NCI-H1694 (cell line): ENCODE results near the gene MTUS2.
A peak's percentile ranks its signal among the peaks of the same experiment; 100 is the strongest.

ENCODE experiments used
- DNase-seq: peaks from one replicate; lab custom pipeline; 2025; lab: John Stamatoyannopoulos, UW

MTUS2 gene

DNA sequence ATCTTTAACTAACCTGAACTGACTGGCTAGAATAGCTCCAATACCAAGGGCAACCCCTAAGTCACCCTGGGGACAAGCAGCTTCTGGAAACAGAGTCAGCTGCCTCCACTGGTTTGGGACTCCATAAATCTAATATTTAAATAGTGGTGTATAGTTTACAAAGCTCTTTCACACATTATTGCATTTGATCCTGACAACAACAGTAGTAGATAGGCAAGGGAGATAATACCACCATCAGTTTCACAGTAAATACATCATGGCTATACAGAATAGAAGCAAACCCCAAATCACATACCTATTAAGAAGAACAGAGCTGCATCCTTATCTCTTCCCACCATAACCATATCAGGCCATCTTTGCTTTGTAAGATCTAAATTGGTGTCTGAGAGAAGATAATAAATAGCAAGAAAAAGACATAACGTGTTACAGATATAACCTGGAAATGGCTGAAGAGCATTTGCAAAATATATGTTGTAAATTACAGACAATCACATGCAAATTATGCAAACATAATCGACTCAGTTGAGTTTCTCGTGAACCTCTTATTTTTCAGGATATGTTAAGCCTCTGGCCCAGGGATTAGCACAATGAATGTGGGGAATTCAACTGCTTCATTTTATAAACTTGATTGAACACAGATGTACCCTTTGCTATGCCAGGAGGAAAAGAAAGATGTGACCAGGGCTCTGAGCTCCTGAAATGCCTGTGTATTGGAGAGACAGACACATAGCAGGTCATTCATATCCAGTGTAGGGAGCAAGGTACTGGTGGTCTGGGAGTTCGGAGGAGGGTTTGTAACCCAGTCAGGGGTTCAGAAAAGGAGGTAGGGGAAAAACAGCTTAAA, 632.9 kb downstream of the MTUS2 start:
- no peak for DNase-seq

DNA sequence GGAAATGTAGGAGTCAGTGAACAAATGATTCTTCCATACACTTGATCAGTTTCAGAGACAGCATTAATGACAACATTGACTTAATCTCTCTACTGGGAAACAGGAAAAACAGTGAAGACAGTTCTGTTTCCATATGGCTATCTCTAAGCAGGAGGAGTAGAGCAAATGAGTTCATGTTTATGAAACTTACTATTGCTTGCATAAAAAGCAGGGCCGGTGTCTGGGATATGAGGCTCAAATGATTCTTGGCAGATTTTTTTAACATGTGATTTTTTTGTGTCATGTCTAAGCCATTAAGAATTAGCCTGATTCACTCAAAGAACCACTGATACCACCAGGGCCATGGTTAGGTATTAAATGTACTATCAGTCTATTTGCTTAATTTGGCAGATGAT, 633.5 kb downstream of the MTUS2 start:
- DNase-seq, result no peak

DNA sequence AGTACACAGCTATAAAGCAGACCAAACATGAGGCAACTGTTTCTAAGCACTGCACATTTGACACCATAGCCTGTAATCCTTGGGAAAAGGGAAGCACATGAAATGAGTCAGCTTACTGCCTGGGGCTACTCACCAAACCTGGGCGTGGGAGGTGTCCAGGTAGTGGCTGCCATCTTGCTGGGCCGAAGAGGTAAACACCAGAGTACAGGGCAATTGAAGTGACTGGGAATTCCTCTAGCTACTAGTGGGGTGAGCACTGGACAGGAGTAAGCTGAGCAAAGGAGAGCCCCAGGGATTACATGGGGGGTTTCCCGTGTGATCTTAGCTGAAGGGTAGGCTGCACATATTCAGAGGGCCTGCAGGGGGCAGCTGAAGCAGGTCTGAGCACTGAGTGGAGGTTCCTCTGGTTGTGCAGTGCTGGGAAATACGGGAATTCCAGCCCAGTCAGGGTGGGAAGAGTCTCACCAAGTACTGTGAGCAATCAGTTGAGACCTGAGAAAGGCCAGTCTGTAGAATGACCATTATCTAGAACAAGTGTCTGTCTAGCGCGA, 634.9 kb downstream of the MTUS2 start:
- no peak for DNase-seq

DNA sequence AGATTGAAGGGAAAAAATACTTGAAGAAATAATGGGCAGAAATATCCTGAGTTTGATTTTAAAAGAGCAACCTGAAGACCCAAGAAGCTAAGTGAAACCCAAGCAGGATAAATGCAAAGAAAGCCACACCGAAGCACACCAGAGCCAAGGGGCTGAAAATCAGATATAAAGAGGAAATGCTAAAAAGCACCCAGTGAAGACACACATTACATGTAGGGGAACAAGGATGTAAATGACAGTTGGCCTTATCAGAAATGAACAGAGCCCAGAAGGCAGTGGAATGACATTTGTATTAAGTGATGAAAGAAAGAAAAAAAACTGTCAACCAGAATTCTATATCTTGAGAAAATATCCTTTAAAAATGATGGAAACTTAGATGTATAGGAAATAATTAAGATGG, 636.3 kb downstream of the MTUS2 start:
- no peak for DNase-seq

- no peak for DNase-seq
Observed at GRCh38 chr13:29457299-29457698, 637.2 kb downstream of the MTUS2 start.

GRCh38 chr13:29458419-29458818, 638.3 kb downstream of the MTUS2 start:
- DNase-seq, result no peak

DNA sequence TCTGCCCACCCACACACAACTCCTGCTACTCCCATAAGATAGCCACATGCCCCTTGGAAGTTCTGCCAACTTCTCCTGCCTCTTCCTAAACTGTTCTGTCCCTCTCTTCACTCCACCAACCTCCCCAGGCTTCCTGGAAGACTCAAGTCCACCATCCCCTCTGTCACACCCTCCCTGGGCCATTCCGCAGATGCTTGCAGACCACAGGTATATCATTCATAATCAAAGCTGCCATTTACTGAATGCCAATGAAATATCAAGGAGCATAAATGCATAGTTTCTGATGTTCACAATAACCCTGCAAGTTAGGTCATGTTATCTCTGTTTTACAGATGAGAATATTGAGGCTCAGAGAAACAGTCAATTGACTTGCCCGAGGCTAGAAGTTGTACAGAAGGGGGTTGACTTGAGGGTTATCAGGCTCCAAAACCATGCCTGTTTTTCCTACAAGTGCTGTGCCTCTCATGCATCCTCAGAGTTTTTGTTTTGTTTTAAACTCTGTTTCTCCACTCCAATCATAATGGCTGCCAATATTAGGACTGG, 639.7 kb downstream of the MTUS2 start:
- no peak for DNase-seq

DNA sequence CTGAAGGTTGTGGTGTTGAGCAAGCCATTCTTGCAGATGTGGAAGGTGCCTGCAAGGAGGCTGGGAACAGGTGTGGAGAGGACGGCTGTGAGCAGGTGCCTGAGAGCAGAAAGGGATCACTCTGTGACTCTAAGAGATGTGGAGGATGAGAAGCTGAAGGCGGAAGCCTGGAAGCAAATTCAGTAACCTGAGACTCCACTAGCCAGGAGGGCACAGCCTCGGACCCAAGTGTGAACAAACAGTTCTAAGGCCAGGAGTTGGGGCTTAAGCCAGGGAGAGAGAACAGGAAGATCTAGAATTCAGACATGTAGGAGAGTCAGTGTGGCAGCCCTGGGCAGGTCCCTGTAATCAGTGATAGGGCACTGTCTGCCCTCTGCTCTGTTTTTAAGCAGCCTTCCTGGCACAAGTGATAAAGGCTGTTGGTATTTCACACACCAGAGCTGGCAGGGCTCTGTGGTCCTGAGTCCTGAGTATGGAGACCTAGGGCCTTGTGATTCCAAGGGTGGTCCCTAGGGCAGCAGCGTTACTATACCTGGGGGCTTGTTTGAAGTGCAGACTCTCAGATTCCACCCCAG, 644.1 kb downstream of the MTUS2 start:
- DNase-seq, result no peak

DNA sequence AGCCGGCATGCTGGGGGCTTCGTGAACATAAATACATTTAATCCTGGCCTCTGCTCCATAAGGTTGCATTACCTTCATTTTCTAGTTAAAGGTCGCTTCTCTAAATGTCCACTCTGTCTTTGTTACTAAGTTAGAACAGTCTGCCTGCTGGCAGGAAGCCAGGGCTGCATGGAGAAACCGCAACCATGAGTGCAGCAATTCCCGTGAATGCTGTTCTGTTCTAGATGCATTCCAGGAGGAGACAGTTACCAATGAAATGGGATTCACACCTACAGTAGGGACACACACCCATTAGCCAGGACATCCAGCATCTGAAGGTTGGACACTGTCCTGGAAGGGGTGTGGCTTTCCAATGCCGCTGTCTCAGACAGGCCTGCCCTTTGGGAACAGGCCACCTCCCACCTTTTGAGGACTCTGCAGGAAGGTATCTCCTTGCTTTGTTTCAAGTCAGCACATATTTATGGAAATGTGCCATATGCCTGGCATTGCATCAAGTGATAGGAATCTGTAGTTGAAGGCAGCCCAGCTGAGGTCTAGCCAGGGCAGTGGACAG, 645.7 kb downstream of the MTUS2 start:
- no peak for DNase-seq

GRCh38 chr13:29471551-29471950, 651.4 kb downstream of the MTUS2 start:
- DNase-seq, result no peak

GRCh38 chr13:29472332-29472961, 652.3 kb downstream of the MTUS2 start:
- DNase-seq, result peak; percentile 2

DNA sequence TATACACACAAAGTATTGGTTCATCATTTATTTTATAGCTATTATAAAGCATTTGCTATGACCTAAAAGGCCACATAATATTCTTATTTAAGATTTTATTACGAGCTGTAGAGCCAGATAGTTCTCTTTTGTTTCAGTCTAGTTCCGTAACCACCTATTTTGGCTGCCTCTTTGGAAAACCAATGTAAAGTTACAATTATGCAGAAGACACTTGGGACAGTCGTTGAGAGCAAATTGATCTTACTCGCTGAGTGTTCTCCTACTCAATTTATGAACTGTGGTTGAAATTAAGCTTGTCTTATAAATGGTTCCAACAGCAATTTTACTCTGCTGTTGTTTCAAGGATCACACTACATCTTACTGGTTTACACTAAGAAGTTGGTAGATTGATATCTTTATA, 653.0 kb downstream of the MTUS2 start:
- no peak for DNase-seq

DNA sequence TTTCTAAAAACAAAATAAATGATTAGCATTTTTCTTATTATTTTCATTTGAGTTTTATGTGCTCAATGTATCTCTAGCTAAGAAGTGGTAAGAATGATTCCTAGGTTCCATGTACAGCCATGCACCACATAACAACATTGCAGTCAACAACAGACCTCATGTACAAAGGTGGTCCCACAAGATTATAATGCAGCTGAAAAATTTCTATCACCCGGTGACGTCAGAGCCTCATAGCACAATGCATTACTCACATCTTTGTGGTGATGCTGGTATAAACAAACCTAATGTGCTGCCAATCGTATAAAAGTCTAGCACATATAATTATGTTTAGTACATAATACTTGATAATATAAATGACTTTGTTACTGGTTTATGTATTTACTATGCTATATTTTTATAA, 654.9 kb downstream of the MTUS2 start:
- DNase-seq, result no peak

DNA sequence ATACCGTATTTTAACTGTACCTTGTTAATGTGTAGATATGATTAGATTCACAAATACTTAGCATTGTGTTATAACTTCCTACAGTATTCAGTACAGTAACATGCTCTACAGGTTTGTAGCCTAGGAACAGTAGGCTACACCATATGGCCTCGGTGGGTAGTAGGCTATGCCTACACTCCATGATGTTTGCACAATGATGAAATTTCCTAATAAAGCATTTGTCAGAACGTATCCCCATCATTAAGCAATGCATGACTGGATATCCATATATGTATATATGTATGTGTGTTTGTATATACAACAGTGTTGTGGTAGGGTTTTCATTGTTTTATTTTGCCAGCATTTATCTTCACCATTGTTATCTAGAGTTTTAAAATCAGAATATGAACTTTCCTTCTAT, 655.9 kb downstream of the MTUS2 start:
- peak; percentile 36 for DNase-seq

- no peak for DNase-seq
Observed at GRCh38 chr13:29479716-29480492, 659.8 kb downstream of the MTUS2 start.

DNA sequence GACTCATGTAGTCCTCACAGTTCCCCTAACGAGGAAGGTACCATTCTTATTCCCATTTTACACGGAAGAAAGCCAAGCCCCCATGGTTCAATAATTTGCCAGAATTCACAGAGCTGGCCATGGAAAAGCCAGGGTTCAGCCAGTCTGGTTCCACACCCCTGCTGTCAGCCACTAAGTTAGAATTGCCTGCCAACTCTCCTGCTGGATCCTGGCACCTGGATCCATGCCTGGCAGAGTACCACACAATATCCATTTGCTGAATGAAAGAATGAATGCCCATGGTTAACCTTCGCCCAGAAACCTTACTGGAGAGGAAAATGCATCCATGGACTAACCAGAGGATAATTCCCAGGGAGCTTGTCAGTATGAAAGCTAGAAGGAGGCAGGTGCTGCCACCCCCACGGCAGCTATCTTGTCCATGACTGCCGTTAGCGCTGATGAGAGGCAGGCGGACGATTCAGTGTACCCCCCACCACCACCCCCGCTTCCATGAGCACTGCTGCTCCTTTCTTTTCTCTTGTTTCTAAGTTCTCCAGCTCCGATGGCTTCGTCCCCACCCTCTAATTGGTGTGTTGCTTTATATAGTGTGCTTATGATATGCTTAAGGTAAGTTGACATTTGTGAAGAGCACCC, 660.9 kb downstream of the MTUS2 start:
- DNase-seq, result no peak

GRCh38 chr13:29481603-29482002, 661.5 kb downstream of the MTUS2 start:
- DNase-seq, result no peak

GRCh38 chr13:29482504-29482903, 662.4 kb downstream of the MTUS2 start:
- no peak for DNase-seq

- no peak for DNase-seq
Observed at GRCh38 chr13:29483211-29483610, 663.1 kb downstream of the MTUS2 start.

- no peak for DNase-seq
Observed at GRCh38 chr13:29483623-29484022, 663.5 kb downstream of the MTUS2 start.

GRCh38 chr13:29484236-29484635, 664.1 kb downstream of the MTUS2 start:
- peak; percentile 12 for DNase-seq
